Spleen (tissue), 7 donors: ENCODE measurements around the gene PAX6.

ENCODE experiments used
- CTCF ChIP-seq, 11 experiments: fragments of 200-600 bp in 7 of 11; fragments of 450-650 bp in 4 of 11; sonication (generic) in 4 of 11; IDR thresholded peaks in 8 of 11; conservative IDR thresholded peaks in 3 of 11; 1 replicate in 7 of 11; 2 replicates in 4 of 11; pipeline versions ENCODE4 v1.4.0 to v1.8.0; 2016 to 2021; ENCODE audit warnings: antibody characterized with exemption in 11 of 11, inconsistent platforms in 4 of 11, mild to moderate bottlenecking in 1 of 11
- POLR2A ChIP-seq, 3 donors: fragments of 450-650 bp; IDR thresholded peaks; one replicate each; pipeline ENCODE4 v1.5.1; 2017; ENCODE audit warnings: antibody characterized with exemption in 3 of 3, mild to moderate bottlenecking in 1 of 3
- POLR2AphosphoS5 ChIP-seq, 3 donors: sonication (generic); formaldehyde crosslinking; IDR thresholded peaks; one replicate each; pipeline ENCODE4 v1.5.1; 2017; ENCODE audit warnings: antibody characterized with exemption in 3 of 3
- donor health status: DM: no; HTN: no; CAD: no; lungs with moderate emphysema.
- donor health status: DM: no; HTN: no; CAD: no.
- donor health status: DM: no; HTN: no; CAD: no.

GRCh38 chr11:31792036-31792435, 19.1 kb downstream of the PAX6 start:
- TF ChIP-seq CTCF (IDR thresholded peaks at IDR 0.05 in 8 of 11, conservative IDR thresholded peaks at IDR 0.05 in 3 of 11), result no peak
- no peak for TF ChIP-seq POLR2A (IDR thresholded peaks at IDR 0.05)
- TF ChIP-seq POLR2AphosphoS5 (IDR thresholded peaks at IDR 0.05), result no peak
